HG03575 (cell line): ENCODE data around the gene TRPC4.

Source experiments
- ATAC-seq: cut with Tn5 transposase; IDR thresholded peaks from one replicate; pipeline ENCODE4 v1.9.1; 2021; ENCODE audit not compliant: unreplicated experiment, insufficient number of reproducible peaks, low FRiP score; ENCODE audit errors: extremely low read depth

TRPC4 gene

GRCh38 chr13:37681281-37682032, 188.1 kb downstream of the TRPC4 start:
- ATAC-seq: no peak

DNA sequence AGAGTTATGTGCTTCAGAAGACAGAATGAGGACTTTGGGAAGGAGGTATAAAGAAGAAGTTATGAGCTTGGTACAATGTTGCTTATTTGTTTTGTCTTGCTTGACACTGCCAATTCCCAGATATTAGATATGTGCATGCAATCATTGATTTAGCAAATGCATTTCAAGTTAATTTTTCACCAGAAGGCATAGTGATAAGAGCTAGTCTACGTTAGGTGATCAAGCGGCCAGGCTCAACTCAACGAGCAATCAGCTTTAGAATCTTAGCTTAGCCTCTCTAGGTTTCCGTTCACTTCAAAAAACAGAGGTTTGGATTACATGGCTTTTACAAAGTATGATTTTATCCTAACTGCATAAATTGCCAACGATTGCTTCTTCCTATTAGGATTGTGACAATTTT, 189.4 kb downstream of the TRPC4 start:
- ATAC-seq: no peak

DNA sequence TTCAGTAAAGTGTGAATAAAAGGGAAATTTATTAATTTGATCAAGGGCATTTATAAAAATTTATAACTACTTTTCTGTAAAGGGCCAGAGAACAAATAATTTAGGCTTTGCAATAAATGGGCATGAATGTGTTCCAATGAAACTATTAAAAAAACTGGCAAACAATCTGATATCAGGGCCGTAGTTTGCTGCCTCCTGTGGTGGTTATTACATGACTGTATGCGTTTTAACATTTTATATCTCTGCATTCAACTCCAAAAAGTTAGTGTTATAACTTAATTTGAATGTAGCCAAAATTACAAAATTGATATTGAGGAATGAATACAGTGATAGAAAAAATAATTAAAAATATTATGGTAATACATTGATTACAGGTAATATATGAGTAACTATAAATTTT, 190.5 kb downstream of the TRPC4 start:
- no peak for ATAC-seq

- no peak for ATAC-seq
These were observed 199.7 kb downstream of the TRPC4 start for GRCh38 chr13:37669845-37670244.

DNA sequence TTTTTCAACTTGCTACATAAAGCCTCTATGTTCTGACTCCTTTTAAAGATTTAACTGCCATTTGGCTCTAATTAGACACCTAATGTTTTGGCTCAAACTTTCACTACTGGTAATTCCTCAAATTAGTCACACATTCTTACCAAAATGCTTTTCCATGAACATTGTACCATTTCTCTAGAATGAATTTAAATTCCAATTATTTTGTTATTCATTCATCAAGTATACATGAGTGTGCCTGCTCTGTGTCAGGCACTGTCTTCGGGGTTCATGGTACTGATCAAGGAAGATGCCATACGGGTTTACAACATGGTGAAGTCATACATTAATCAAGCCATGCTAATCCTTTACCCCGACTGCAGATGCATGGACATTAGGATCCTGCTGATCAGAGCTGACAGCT, 201.9 kb downstream of the TRPC4 start:
- no peak for ATAC-seq

- no peak for ATAC-seq
These were observed 203.5 kb downstream of the TRPC4 start for GRCh38 chr13:37666036-37666435.

GRCh38 chr13:37665420-37665819, 204.2 kb downstream of the TRPC4 start:
- no peak for ATAC-seq

DNA sequence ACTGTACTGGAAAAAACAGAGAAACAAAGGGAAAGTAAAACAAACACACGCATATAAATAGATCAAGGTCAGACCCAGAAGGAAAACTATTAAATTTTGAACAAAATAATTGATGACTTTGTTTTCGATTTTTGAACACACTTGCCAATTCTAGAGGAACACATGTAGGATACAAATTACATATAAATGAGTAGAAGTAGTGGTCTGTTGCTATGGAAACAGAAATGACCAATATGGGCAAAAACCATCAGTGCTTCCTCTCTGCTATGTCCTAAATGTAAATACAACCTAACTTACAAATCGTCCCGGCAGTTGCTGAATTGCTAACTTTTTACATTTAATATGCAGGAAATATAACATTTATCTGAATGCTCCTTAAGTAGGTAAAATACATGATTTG, 205.8 kb downstream of the TRPC4 start:
- no peak for ATAC-seq

- no peak for ATAC-seq
These were observed 206.9 kb downstream of the TRPC4 start for GRCh38 chr13:37662624-37663023.

- no peak for ATAC-seq
These were observed 211.6 kb downstream of the TRPC4 start for GRCh38 chr13:37657956-37658355.

DNA sequence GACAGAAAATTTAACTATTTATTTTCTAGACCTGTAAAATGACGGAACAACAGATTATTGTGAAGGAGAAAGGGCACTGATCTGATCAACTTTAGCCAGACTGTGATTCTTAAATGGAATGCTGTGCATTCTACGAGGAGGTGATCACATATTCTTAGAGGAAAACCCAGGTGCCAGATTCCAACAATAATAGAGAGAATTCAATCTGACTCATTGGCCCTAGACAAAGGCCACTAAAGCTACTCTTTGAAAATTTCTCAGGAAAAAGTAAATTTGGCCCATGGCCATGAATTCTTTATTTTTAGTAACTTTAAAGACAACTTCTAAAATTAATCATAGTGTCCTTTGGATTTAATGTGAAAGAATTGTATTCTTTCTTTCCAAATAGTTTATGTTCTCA, 212.4 kb downstream of the TRPC4 start:
- no peak for ATAC-seq

DNA sequence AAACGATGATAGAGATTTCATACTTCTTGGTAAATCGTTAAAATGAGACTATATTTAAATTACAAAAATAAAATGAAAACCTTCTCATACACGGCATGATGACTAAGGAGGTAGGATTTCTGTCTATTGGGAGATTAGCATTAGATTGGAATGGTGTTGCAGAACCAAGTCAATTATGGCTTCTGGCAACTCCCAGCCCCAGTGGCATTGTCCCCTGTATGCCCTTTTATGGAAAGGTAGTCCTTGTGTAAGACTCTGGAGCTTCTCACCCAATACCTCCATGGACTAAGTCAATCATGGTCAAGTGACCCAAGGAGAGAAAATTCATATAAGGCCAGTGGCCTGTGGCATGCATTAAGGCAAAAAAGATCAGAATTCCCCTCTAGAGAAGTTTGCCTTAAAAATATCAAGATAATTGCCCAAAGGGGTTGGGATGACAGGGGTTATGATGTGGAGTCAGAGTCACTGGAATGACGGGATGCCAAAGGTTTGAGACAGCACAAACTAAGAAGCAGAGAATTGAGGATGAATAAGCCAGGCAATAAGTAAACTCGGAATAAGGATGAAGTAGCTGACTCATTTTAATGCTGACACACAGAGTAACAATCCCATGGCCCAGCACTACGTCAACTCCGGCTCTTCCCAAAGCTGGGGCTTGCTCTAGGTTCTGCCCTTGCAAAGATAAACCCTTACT, 213.2 kb downstream of the TRPC4 start:
- no peak for ATAC-seq

GRCh38 chr13:37652596-37652995, 217.0 kb downstream of the TRPC4 start:
- no peak for ATAC-seq

DNA sequence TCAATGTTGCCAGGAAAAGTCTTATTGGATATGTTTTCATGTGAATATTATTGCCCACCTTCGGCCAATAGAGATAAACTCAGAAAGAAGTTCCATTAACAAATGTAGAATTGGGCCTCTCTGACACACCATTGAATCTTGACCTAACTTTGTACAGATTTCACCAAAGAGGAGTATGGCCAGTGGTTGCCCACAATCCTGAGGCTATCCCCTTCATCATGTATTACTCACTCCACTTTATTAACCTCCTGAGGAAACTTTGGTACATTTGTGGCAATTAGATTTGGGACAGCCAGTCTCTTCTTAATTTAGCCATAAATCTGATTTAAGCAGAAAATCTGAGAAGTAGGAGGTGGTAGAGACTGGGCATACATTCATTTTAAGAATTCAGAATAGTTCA, 217.7 kb downstream of the TRPC4 start:
- ATAC-seq: no peak

GRCh38 chr13:37648609-37649008, 221.0 kb downstream of the TRPC4 start:
- ATAC-seq: no peak

- no peak for ATAC-seq
These were observed 222.4 kb downstream of the TRPC4 start for GRCh38 chr13:37647031-37647650.

DNA sequence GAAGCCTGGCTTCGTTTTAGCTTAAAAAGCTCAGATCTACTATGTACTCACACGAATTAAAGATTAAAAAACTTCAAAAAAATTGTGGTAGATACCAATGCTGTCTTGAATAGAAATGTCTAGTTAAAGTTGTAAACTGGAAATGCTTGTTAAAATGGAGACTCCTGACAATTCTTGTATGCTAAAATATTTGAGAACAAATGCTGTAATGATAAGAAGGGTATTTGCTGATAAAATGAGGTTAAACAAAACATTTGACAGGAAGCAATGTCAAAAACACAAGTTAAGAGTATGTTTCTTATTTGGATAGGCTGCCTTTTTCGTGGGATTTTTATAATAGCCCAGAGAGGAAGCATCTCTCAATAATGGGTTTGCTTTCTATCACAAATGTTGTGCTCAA, 223.0 kb downstream of the TRPC4 start:
- ATAC-seq: no peak

- ATAC-seq: no peak
These were observed 224.3 kb downstream of the TRPC4 start for GRCh38 chr13:37645181-37645740.

GRCh38 chr13:37641391-37641790, 228.2 kb downstream of the TRPC4 start:
- ATAC-seq: no peak

DNA sequence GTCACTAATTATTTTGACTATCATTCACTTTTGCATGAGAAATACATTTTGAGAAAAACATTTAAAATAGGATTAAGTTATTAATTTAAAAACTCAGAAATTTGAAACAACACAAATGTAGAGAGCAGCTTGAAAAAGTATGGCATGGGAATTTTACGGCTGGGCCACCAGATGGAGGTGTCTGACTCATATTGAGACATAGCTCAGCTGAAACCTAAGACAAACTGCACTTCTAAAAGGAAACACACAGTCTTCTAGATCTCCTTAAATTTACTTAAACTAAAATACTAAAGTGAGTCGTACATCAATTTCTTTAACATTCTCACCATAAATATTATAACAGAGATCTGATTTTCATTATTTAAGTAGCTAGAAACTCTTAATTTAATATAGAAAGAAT, 229.1 kb downstream of the TRPC4 start:
- ATAC-seq: no peak
